Kidney tubule cell (primary cell): ENCODE measurements around the gene AP3B1.

Experiments used
- DNase-seq: peaks from one replicate; pipeline ENCODE4 v3.0.0-alpha.2; 2018; ENCODE audit warnings: low spot score

The AP3B1 gene

DNA sequence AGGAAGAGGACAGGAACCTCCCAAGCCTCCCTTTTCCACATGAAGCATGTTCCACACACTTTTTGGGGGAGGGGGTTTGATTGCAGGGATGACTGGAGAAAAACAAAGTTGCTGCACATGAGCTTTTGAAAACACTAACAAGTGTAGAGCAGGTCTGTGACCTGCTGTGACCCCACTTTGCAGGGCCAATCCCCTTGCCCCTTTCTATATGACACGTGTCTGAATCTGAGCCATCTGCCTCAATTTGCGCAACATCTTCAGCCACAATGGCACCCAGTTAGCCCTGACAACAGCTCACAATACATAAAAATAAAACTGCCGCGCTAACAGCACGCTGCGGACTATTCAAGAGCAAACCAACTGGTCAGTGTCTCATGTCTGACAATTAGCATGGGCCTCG lies 290.6 kb downstream of the AP3B1 start:
- no peak for DNase-seq

DNA sequence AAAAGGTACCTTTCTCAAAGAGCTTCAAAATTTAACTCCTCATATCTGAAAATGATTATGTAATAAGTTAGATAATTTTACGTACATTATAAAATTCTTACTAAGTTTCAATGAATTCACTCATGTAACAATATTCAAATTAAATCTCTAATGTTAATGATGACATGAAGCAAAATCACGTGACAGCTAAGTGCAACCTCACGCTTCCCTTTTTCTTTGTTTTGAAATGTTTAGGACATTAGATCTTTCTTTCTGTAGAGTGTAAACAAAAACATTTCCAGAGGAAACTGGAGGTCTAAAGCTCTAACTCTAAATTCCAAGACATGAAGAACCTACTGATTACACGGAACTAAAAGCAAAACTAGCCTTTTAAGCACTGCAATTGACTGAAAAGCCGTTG lies 291.0 kb downstream of the AP3B1 start:
- no peak for DNase-seq

DNA sequence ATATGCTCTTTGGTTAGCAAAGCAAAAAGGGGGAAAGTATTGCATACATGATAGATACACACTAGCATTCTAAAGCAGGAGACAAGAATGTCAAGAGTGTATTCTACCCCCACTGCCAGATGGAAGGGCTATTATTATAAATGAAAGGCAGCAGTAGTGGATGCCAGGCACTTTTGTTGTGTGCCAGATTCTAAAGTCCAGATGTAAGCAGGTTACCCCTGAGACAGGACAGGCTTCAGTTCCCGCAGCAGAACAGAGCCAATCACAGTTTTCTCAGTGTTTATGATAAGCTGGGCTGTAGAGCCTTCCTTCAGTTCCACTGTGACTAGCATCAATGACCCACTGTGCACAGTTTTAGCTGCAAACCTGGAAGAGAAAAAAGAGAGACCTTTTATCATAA lies 291.8 kb downstream of the AP3B1 start:
- DNase-seq, result no peak

DNA sequence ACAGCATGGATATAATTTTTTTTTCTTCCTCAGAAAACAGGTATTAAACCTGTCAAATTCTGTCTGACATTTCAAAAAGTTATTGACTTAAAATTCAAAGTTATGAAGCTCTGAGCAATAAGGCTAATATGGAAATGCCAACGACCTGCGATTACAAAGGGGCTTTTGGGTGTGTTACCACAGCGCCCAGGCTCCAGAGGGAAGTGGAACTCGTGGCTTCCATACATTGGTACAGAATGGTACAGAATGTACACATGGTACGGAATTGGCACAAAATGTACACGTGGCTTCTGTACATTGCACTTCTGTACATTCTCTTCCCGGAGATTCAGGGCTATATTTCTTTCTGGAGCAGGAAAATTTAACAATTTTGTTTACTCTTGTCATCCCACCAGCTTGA lies 293.3 kb downstream of the AP3B1 start:
- DNase-seq, result no peak

DNA sequence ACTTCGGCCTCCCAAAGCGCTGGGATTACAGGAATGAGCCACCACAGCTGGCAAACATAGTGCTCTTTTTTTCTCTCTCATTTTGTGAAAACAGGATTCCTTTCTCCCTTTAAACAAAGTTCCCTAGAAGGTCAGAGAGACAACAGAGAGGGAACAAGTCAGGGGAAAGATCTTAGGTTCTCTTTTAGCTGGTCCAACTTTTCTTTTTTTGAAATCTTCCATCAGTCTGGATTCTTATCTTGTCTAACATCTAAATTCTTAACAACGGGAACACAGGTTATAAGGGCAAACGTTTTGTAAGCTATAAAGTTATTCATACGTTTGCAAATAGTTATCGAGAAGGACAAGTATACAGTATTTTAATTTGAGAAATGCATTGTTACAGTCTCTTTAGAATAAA lies 294.3 kb downstream of the AP3B1 start:
- DNase-seq, result no peak

DNA sequence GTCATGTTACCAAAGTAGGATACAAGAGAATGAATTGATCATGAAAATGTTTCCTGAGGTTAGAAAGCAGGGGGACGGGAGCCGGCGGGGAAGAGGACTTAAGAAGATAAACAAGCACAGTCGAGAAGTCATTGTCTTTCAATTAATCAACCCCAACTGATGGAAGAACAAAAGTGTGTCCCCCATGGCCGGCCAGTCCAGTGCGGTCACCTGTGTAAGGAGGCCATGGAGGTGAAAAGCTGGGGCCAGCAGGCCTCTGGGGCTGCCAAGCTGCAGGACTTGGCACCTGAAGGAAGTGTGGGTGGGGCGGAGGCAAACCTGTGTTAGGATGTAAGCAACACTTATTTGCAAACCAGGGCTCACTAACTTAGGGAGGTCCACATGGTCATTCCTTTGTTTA lies 295.1 kb downstream of the AP3B1 start:
- DNase-seq, result no peak

DNA sequence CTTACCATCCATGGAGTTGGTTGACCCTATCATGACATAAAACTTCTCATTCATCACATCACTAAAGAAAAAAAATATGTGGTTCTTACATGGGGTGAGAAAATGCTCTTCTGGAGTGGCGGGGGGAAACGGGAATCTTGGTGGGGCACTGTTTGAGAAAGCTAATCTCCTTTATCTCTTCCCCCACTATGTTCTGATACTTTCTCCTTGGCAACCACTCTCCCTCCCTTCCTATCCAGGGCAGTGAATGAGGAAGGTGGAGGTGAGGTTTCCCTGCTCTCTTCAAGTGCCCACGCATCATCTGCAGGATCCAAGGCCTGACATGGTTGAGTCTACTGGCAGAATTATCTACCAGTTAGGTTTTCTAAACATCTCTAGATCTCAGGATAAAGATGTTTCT lies 297.6 kb downstream of the AP3B1 start:
- DNase-seq, result no peak

DNA sequence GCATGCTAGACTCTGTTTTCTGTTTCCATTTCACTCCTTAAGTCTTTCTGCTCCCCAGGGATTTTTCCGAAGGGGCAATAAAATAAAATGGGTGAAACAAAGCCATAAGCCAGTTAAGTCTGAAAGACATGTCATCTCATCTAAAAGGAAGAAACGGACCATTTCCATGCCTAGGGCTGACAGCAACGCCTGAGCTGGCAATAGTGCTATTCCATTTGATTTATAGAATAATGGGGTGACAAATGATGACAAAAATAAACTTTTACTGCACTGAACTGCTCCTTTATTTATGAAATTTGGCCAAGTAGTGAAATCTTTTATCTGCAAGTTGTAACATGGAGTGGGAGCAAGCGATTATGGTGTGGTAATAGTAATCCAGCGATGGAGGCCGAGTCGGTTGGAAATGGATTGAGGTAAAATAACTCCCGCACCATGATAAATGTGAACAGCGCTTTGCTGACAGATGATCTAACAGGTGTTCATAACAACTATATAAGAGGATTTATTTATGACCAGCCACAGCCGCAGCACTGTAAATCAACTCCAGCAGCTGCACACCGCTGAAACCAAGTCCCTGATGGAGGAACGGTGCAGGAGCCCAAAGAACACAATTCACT lies 298.6 kb downstream of the AP3B1 start:
- no peak for DNase-seq

DNA sequence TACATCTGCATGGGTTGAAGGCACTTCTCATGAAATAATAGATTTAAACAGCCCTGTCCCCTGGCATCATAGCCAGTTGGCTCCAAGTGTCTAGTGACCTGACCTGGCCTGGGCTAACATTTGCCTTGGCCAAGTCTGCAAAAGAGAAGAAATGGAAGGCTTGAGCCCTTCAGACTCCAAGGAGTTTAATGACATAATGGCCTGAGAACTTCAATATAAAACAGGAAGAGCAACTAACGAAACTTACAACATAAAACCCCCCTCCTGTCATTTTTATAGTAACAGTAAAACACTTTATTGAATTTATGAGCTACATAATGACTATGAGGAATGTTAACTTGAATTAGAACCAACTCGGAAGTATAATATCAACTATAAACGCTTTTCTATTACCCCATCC lies 299.6 kb downstream of the AP3B1 start:
- DNase-seq, result no peak

DNA sequence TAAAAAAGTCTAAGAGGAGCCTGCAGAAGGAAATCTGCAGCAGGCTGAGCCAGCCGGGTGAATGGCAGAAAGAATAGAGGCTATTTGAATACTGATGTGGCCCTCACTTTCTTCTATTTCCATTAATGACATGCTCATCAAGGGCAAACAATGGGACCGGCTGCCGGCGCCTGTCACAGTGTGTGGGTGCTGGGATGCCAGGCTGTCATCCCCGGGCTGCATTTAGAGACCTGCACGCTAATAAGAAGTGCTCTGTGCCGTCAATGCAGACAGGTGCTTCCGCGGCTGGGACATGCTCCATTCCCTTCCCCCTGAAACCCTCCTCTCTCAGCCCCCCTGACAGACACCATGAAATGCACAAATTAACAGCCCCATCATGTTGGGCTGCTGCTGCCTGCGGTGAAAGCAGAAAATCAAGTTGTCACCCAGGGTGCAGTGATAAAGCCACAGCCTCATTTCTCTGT lies 300.6 kb downstream of the AP3B1 start:
- DNase-seq, result no peak

DNA sequence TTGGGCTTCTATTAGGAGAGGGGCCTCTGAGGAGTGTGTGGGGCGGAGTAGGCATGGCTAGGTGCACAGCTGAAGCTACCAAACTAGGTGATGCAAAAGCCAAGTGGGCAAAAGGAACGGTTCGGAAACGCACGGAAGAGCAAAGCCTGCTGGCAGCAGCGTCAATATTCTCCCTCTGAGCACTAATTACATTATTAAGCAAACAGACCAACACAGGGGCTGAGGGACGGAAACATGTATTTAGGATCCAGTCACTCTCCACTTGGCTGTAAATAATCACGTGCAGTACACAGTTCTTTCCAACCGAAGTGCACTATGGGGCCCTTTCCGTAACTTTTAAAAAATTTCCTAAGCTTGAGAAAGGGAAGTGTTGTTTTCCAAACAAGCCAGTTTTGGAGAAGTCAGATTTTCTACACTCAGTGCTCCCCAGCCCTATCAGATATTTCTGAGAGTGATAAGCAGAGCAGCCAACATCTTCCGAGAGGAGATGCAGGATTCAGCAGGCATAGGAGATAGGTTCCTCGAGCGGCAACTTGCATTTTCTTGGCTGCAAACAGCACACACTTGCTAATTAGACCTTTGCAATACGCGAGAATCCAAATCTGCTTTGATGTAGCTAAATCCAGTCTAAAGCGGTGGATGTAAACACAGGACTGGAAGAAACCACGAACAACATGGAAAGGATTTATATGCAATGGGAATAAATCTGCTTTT lies 301.2 kb downstream of the AP3B1 start:
- DNase-seq, result no peak

DNA sequence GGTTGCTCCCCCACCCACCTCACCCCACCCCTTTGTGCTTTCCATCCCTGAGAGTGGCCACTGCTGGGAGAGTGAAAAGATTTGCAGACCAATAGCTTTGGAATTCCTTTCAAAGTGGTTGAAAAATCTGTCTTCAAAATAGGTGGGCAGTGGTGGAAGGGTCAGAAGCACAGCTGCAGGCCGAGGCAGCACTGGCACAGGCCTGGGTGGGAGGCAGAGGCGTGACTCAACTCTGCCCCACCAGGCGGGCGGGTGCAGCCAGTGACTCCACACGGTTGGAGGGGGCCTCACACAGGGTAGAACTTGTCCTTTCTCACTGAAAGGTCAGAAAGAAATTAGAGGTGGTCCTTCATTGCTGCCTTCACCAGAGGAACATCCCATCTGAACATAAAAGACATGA lies 303.4 kb downstream of the AP3B1 start:
- DNase-seq, result no peak

DNA sequence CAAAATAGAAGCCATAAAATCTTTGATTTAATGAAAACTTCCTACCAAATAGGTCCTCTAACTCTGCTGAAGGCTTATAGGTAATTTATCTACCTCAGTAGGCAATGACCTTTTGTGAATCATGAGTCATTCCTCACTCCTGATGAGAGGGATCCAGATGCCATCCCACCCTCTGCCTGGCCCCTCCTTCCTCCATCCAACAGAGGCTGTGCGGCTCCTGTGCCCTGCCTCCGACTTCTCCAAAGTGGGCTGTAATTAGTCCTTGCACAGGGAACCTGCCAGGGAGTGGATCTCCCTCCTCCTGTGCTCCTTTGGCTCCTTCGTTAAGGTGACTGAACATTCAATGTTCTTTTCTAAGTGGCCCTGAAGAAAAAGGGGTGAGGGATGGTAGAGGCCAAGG lies 304.5 kb downstream of the AP3B1 start:
- peak; percentile 4 for DNase-seq

DNA sequence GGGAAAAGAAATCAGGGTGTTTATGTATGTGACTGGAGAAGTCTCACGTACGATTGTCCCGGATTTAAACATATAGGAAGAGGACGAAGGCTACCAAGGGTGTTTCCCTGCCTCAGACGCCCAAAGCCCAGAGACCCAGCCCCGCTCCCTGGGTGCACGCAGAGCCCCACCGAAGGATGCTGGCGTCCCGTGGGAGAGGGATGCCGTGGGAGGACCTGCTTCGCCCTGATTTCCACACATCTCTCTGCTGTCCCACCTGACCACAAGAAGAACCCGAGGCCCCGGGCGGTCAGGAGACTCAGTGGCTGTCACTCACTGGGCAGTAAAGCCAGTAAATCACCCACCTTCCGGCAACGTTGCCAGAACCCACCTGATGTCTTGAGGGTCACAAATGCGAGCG lies 306.5 kb downstream of the AP3B1 start:
- DNase-seq, result no peak

DNA sequence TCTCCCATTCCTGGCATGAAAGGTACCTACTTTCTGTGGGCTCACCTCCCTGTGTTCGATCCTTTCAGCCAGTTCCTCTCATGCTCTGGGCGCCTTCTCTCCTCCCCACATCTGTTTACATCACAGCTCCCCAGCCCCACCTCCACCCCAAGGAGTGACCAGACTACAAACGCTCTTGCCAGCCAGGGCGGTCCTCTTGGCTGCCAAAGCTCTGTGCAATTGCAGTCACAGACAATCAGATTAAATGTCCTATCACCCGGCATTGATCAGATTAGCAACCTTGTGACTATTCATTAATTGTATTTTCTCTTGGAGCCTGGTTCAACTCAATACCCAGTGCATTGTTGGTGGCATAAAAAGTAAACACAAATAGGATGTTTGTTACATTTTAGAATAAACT lies 307.2 kb downstream of the AP3B1 start:
- DNase-seq, result no peak

DNA sequence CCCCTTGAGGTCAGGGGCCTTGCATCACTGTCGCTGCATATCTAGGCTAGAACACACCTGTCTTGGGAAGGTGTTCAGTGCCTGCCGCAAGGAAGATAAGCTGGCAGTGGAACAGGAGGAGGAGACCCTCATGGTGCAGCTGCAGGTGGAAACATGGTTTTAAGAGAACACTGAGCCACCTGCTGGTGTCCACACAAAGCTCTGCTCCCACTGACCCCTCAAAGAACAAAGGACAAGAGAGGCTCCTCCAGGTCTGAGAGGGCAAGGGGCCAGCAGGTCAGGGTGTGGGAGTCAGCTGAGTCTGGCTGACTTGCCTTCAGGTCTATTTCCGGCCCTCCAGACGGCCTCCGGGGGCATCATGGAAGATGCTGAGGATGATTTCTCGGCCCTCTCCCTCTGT lies 308.2 kb downstream of the AP3B1 start:
- DNase-seq, result no peak

DNA sequence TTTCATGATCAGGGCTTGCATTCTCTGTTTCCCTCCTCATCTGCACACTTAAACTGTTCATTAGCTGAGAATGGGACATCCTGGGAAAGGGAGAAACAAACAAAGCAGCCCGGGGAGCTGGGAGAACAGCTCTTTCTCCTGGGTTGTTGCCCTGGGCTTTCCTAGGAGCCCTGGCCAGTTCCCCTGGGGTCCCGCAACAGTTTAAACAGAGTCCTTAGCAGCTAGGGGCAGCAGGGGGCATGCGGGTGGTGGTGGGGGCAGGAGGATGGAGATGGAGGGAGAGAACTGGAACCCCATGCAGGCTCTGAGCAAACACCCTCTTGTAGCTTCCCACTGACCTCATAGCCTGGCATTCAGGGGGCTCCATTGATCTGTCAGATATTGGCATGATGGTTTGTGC lies 309.3 kb downstream of the AP3B1 start:
- no peak for DNase-seq

DNA sequence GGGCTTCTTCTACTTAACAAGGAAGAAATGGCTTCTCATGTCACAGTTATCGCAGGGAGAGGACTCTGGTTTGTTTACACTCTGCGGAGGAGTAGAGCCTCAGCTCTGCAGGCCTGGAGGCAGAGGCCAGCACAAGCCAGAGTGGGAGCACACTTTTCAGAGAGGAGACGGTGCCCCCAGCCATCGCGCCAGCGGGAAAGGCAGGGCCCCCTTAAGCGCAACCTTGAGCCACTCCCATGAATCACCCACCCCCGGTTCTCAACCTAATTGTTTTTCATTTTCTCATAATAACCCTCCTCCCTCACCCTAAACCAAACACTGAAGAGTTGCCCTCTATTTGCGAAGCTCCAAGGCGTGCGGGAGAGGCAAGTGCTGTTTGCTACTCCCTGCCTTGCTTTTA lies 309.9 kb downstream of the AP3B1 start:
- DNase-seq, result no peak

DNA sequence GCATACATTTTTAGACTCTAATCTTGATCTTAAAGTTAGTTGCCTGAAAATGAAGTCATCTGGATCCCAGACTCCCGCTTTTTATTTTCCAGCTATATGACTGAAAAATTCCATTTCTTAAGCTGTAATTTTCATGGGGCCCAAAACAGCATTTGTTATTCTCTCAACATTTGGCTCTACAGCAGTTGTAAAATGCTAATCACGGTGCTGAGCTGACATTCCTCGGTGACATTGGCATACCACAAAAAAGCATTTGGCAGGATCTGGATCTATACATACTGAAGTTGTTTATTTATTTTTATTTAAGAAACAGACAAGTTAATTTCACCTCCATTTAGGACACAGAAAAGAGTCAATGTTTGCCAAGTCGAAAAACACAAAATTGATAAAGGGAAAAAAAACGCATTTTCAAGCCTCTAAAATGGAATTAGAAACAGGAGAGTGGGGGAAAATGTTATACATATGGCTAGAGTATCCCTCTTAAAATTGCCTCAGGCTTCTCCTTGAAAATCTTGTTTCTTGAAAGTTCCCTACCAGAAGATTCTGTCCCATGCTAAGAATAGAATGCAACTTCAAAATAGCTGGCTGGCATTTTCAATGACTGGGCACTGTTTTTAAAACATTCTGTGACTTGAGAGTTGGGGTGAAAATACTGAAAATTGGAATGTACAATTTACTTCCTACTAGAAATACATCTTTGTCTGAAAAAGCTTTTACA lies 310.9 kb downstream of the AP3B1 start:
- DNase-seq, result no peak

DNA sequence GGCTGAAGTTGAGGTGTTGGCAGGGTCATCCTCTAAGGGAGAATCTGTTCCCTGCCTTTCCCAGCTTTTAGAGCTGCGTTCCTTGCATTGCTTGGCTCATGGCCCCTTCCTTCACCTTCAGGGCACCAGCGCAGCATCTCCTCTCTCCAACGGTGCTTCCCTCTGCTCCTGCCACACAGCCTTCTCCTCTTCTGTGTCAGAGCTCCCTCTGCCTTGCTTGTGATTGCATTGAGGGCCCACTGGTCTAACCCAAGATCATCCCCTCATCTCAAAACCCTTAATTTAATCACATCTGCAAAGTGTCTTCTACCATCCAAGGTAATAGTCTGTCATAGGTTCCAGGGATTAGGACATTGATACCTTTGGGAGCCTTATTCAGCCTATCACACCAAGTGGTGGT lies 312.7 kb downstream of the AP3B1 start:
- DNase-seq, result no peak

DNA sequence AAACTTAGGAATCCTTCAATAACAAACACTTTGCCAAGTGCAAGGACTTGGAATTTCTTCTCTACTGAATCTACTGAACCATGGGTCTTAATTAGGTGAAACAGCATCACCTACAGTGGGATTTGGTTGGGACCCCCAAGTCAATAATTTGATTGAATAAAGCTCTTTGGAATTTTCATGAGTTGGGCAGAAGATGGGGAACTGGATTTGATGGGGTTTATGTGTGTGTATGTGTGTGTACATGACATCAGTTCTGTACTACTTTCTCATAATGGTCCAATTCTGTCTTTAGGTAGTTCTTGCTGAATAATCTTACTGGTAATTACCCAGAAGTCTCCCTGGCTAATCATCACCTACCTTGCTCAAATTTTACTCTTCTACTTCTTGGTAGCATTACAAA lies 319.9 kb downstream of the AP3B1 start:
- DNase-seq, result no peak

DNA sequence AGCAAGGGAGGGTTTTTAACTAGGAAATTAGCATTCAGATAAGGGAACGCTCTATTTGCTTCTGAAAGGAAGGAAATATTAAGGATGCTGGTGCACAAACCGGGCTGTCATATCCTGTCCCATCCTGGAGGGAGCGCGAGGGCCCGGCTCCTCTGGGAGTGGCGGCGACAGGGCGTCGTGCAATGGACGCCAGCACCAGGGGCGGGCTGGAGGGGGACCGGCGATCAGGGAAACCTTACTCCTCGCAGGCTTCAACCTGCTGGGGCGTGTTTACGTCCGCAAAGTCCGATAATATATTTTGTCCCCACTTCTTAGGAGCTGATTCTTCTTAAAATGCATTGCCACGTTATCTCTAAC lies 321.3 kb downstream of the AP3B1 start:
- DNase-seq, result no peak

DNA sequence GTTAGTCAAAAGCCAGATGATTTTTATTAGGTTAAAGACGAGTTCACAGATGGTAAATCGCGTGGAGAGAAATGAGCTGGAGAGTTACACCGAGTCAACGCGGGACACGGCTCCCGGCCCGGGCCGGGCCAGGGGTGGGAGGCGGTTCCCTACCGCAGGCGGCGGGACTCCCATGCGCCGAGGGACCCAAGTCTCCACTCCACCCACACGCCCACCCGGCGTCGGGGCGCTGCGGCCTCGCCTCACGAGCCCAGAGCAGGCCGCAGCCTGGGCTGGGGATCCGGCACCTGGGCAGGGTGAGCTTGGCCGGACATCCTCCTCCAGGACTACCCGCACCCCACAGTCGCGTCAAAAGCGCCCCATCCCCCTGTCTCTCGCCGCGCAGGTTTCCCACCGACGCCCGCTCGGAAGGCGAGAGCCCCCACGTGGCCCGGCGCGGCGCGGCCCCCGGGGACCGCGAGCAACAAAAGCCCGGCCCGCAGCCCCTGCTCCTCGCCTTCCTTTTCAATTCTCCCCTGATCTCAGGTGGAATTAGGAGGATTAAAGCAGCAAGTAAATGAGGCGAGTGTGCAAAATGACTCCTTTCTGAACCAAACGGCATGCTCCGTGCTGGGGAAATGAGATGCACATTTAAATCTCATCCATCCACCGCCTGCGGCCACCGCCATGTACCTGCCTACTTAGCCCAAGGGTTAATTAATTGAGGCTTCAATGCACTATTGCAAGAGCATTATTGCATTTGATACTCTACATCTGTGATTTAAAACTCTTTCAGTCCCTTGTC lies 321.8 kb downstream of the AP3B1 start:
- no peak for DNase-seq
